Stimulated activated CD4-positive, alpha-beta T cell treated with anti-CD3 and anti-CD28 coated beads, Interleukin-2, amount 100 ng/mL, for 24 hours (primary cell): ENCODE measurements around the gene HYAL1.
A peak's percentile ranks its signal among the peaks of the same experiment; 100 is the strongest.
"Not testable (repeated sequence)": the region's sequence is repeated elsewhere in the genome, so short reads cannot be mapped to it uniquely, and the experiment has no call there.

Source experiments
- DNase-seq, 2 donors: peaks; one replicate each; pipeline ENCODE4 v3.0.0-alpha.2; 2020

HYAL1 gene

GRCh38 chr3:50316657-50317242, 13.4 kb upstream of the HYAL1 start:
- peak; percentile 52 to 63 for DNase-seq

- DNase-seq, result no peak
These were observed 11.4 kb upstream of the HYAL1 start for GRCh38 chr3:50314816-50315215.

- DNase-seq, result no peak
These were observed 11.0 kb upstream of the HYAL1 start for GRCh38 chr3:50314342-50314741.

GRCh38 chr3:50312041-50312440, 8.7 kb upstream of the HYAL1 start:
- DNase-seq, result not testable (repeated sequence)

GRCh38 chr3:50304601-50305000, 1.2 kb upstream of the HYAL1 start:
- DNase-seq, result no peak

- DNase-seq, result no peak
These were observed 1.0 kb downstream of the HYAL1 start for GRCh38 chr3:50302095-50303012.

DNA sequence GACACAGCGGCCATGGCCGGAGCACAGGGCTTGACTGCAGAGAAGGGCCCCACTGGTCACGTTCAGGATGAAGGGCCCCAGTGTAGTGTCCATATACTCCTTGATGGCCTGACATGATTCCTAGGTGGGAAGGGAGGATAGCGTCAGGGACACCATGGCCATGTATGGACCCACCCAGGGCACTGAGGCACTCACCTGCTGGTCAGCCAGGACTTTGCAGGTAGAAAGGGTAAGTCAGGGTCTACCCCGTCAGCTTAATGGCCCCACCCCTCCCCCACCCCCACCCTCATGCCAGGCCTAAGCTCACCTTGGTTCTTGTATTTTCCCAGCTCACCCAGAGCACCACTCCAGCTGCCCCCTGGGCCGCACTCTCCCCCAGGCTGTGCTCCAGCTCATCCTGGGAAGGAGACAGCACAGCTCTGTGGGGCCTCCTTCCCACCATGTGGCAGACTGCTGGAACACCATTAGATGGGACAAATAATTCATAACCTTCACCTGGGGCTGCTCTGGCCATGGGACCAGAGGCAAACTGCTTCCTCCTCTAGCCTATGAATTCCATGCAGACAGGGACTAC, 2.6 kb downstream of the HYAL1 start:
- no peak for DNase-seq

DNA sequence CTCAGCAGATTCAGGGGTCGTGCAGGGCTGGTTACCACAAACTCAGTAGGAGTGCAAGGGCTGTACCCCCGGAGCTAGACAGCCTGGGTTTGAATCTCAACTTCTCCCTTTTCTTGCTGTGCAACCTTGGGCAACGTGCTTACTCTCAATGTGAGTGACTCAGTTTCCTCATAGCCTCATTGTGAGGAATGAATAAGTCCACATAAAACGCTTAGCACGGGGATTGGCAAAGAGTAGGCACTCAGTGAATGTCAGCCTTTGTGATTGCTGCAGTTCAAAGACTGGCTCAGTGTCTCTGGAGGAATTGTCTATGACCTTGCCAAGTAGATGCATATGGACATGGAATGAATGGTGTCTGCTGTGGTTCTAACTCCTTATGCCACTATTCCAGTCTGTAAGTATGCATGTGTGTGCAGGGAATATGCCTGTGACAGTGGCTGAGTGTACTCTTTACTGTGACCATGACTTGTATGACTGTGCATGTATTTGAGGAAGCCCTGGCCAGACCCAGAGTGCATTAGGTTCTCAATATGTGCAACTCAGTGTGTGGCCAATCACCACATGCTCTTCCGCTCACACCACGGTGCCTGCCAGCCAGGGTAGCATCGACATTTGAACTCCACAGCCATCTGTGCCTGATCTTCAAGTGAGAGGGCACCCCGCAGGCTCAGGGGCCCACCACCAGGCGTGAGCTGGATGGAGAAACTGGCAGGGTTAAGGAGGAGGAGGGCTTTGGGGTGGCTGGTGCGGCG, 3.3 kb downstream of the HYAL1 start:
- DNase-seq, result no peak

DNA sequence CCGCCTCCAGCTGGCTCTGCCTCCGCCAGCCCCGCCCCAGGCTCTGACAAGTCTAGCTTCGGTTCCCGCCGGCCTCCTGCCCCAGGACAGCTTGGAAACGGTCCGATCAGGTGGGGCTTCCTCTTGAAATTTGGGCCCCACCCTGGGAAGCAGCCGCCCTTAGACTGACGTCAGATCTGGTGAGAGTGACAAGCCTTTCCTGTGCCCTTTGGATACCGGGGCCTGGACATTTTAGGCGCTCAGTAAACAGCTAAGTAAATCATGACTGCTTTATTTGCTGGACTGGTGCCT, 3.8 kb downstream of the HYAL1 start:
- DNase-seq, result no peak

DNA sequence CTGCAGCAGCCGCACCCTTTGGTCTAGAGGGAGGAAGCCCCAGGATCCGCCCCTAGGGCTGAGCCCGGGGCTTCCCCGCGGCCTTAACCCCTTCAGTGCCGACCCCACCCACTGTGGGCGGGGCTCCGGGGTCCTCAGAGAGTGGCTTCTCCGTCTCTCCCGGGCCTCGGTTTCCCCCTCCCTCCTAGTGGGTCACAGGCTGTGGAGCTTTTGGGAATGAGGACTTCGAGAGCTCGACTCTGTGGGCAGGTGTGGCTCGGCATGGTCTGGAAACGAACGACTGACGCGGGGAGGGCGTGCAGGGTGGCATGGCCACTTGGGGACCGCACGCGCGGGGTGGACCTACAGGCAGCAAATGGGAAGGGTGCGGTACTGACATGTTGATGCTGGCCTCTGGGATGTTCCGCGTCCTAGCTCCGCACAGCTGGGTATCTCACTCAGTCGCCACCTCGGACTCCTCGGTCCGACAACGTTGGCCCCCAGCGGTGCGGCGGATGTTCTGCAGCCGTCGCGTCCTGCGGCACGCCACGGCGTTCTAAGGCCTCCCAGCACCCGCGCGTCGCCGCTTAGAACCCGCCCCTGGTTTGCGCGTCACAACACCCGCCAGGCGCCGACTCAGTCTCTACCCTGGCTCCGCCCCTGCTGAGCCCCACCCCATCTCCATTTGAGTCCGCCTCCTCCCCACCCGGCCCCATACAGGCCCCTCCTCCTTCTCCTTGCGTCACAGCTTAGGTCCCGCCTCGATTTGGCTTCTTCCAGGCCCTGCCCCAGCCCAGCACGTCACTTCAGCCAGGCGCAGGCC, 4.3 kb downstream of the HYAL1 start, which contains the start of the genes HYAL3 and NAA80:
Gene HYAL3 (minus strand): TSS at position 570 of the 802 bp plus-strand sequence. CDS start 3,803 bp downstream, outside the sequence.
Gene NAA80 (minus strand): TSS at position 570 of the 802 bp plus-strand sequence. CDS start 1,942 bp downstream, outside the sequence.
- peak; percentile 99 to 100 for DNase-seq

DNA sequence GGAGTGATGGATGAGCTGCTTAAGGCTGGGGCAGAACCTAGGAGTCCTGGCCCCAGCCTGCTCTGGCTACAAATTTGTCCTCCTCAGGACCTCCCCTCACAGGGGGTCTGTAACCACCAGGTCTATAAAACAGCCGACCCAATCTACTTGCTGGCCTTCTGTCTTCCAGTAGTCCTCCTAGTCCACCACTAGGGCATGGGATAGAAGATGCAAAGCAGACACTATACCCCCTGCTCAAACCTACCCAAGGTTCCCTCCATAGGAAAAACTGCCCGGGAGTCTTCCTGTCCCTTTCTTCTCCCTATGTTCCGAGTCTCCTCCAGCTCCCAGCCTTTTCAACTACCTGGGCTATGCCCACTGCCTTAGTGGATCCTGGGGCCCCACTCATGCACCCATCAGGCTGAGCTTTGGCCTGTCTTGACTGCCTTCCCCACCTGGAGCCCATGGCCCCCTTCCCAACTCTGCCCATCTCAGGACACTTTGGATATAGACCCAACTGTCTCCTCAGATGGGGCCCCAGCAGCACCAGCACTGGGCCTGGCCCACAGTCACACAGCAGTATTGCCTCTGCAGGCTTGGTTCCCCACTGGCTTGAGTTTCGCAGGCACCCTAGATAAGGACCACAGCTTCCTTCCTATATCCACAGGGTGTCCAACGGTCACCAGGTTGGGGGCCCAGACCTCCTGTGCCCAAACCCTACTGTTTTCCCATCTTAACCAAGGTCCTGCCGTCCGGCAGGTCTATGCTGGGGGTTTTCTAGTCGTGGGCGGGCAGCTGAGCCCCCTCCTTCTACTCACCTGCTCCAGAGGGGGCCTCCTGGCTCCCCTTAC, 5.3 kb downstream of the HYAL1 start:
- no peak for DNase-seq

- DNase-seq, result no peak
These were observed 6.0 kb downstream of the HYAL1 start for GRCh38 chr3:50297384-50297775.

DNA sequence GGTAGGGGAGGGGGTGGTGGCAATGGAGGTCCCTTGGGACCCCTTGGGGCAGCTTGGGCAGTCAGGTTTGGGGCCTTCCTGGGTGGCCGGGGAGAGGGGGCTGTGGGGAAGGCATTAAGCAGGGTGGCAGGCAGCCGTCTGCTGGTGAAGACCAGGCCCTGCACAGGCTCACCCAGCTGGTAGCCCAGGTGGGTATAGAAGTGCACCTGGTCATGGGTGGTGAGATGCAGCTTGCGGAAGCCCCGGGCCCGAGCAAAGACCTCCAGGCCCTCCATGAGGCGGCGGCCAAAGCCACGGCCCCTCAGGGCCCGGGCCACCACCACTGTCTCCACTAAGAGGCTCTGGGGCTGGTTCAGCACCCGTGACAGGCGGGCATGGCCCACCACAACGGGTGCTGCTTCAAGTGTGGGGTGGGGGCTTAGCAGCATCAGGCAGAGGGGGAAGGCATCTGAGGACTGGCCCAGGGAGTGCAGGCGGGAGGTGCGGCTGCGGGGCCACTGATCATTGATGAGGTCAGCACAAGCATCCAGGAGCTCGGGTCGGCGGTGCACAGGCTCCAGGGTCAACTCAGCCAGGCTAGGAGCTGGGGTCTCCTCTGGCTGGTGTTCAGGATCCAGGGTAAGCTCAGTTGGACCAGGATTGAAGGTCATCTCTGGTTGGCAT, 6.5 kb downstream of the HYAL1 start:
- DNase-seq, result no peak

GRCh38 chr3:50295553-50296431, 7.6 kb downstream of the HYAL1 start:
- DNase-seq, result no peak

- DNase-seq, result no peak
These were observed 8.6 kb downstream of the HYAL1 start for GRCh38 chr3:50294492-50295403.

DNA sequence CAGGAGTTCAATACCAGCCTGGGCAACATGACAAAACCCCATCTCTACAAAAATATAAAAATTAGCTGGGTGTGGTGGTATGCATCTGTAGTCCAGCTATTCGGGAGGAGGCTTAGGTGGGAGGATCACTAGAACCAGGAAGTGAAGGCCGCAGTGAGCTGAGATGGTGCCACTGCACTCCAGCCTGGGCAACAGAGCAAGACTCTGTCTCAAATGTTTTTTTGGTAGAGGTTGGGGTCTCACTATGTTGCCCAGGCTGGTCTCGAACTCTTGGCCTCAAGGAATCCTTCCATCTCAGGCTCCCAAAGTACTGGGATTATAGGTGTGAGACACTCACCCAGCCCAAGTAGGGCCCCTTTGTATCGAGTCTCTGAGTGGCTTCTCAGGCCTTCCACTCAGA, 9.3 kb downstream of the HYAL1 start:
- DNase-seq, result no peak

- no peak for DNase-seq
These were observed 10.1 kb downstream of the HYAL1 start for GRCh38 chr3:50293079-50293801.
